ENCODE measurements around the gene CTSF.
"Not testable (repeated sequence)": the region's sequence is repeated elsewhere in the genome, so short reads cannot be mapped to it uniquely, and the experiment has no call there.

CTSF gene

DNA sequence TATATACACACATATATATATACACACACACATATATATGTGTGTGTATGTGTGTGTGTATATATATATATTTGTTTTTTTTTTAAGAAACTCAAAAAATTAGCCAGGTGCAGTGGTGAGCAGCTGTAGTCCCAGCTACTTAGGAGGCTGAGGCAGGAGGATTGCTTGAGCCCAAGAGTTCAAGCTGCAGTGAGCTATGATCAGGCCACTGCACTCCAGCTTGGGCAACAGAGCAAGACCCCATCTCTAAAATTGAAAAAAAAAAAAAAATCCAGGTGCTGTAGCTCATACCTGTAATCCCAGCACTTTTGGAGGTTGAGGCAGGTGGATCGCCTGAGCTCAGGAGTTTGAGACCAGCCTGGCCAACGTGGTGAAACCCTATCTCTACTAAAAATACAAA is 20.9 kb upstream of the CTSF start:
- not testable (repeated sequence) for DNase-seq

DNA sequence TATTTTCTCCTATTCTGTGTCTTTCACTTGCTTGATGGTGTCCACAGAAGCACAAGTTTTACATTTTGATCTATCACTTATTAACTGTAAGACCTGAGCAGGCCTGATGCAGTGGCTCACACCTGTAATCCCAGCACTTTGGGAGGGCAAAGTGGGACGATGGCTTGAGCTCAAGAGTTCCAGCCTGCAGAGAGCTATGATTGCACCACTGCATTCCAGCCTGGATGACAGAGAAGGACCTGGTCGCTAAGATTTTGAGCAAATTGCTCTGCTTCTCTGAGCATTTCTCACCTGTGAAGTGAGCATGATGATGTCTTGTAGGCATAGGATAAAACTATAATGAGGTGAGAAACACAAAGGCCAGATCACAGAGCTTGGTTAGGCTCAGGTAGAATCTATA is 17.7 kb upstream of the CTSF start:
- DNase-seq: no peak

- DNase-seq: not testable (repeated sequence)
Measured at GRCh38 chr11:66585447-66585846, 17.0 kb upstream of the CTSF start.

GRCh38 chr11:66582565-66583147 is 14.2 kb upstream of the CTSF start:
- DNase-seq: not testable (repeated sequence)

DNA sequence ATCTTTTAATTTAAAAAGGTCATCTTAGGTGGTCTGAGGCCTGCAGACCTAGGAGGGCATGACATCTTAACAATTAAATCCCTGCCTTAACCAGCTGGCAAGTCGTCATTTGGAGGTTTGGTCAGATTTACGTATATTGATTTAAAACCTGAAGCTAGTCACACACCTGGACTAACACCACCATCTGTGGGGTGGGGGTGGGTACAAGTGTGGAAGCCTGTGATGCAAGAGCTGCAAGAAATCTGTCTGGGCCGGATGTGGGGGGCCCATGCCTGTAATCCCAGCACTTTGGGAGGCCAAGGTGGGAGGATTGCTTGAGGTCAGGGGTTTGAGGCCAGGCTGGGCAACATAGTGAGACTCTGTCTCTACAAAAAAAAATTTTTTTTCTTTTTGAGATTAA is 12.9 kb upstream of the CTSF start:
- no peak for DNase-seq

GRCh38 chr11:66580803-66581202 is 12.4 kb upstream of the CTSF start:
- DNase-seq: no peak

GRCh38 chr11:66579017-66579606 is 10.7 kb upstream of the CTSF start:
- DNase-seq: peak; percentile 39 to 60

DNA sequence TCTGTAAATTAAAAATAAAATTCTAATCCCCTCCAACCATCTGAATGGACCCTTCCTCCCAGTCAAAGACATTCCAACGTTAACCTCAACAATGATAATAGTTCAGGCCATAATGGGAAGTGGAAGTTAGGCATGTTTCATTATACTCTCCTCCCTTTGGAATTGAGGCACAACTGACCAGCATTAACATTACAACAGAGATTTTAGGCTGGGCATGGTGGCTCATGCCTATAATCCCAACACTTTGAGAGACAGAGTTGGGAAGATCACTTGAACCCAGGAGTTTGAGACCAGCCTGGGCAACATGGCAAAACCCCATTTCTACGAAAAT is 2.4 kb upstream of the CTSF start:
- DNase-seq: no peak

GRCh38 chr11:66570079-66570849 is 1.9 kb upstream of the CTSF start:
- DNase-seq: no peak

- no peak for DNase-seq
Measured at GRCh38 chr11:66569076-66569475, 670 bp upstream of the CTSF start.

DNA sequence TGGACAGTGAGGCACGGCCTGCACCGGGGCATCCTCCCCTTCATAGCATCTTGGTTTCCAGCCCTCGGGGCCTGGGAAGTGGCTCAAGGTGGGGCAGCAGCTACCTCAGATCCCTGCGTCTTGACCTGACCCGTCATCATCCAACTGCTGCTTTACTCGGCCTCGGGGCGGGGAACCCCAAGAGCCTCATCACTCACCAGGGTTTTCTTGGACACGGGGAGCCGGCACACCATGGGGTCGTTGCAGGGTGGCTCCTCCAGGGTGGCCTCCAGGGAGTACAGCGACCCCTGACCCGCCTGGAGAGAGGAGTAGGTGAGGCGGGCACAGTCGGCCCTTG is 651 bp downstream of the CTSF start:
- no peak for DNase-seq

DNA sequence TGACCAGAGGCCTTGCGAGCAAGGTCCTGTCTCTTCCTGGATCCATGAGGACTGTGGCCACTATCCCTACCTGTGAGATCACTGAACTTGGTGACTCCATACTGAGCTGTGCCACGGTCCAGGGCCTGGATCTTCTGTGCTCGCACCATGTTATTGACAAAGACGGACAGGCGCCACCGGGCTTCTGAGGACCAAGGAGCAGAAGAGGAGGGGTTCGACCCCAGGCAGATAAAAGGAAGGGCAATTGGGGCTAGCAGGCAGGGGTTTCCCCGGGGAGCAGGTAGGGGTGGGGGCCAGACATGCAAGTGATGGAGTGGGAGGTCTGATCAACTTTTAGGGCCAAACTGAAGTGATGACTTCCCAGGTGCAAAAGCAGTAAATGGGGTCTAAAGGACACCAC is 2.2 kb downstream of the CTSF start:
- DNase-seq: no peak

DNA sequence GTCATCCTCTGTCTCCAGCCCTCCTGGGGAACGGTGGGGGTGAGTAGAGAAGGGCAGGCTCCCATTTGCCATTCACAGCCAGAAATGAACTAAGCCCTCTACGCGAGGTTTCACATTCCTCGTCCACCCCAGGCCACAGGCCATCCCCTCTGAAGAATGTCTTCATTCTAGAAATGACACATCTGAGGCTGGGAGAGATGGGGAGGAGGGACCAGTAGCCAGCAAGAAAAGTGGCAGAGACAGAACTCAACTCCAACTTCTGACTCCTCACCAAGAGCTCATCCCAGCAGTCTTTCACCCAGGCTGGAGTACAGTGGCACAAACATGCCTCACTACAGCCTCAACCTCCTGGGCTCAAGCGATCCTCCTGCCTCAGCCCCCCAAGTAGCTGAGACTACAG is 3.4 kb downstream of the CTSF start:
- no peak for DNase-seq

DNA sequence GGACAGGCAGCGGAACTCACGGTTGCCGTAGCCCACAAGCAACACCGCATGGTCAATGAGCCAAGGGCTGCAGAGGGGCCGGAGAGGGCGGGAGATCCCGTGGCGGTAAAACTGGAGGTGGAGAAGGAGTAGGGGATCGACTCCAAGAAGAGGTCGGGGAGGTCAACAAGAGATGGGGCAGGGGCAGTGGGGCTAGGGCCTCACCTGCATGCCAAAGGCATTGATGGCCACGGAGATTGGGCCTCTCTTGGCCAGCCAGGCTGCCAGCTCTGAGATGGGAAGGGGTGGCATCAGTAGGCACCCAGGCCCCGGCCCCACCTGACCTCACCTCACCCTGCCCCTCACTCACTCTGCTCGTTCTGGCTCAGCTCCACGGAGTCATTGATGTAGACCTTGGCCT is 3.9 kb downstream of the CTSF start:
- DNase-seq: no peak

- no peak for DNase-seq
Measured at GRCh38 chr11:66563832-66564231, 4.6 kb downstream of the CTSF start.

- no peak for DNase-seq
Measured at GRCh38 chr11:66562907-66563583, 5.4 kb downstream of the CTSF start.

- DNase-seq: no peak
Measured at GRCh38 chr11:66562275-66562674, 6.1 kb downstream of the CTSF start.

DNA sequence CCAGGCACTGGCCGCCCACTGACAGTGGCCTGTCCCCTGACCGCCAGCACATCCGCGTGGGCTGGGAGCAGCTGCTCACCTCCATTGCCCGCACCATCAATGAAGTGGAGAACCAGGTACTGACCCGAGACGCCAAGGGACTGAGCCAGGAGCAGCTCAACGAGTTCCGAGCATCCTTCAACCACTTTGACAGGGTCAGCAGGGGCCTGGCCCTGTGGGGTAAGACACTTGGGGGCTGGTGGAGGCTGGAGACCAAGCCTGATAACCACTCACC is 6.5 kb downstream of the CTSF start:
- DNase-seq: no peak

DNA sequence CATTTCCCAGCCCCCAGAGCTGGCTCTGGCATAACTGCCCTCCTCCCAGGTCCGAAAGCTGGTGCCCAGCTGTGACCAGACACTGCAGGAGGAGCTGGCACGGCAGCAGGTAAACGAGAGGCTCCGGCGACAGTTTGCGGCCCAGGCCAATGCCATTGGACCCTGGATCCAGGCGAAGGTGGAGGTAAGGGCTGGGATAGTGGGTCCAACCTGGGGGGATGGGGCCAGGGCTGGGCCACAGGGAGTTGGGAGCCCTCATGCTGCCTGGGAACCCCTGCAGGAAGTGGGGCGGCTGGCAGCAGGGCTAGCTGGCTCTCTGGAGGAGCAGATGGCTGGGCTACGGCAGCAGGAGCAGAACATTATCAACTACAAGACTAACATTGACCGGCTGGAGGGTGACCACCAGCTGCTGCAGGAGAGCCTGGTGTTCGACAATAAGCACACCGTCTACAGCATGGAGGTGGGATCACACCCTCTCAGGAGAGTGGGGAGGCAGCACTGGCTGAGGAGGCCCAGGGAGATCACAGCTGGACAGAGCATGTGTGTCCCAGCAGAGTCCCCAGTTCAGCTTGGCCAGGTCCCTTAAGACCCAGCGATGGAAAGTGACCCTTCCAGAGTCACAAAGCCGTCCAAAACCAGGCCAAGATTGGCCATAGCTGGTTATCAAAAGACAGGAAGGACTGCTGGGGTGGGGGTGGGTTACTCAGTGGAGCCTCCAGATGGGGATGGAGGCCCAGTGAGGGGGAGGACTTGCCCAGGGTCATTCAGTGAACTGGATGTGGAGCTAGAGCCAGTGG is 7.0 kb downstream of the CTSF start:
- DNase-seq: no peak

GRCh38 chr11:66559866-66560676 is 8.3 kb downstream of the CTSF start:
- no peak for DNase-seq

DNA sequence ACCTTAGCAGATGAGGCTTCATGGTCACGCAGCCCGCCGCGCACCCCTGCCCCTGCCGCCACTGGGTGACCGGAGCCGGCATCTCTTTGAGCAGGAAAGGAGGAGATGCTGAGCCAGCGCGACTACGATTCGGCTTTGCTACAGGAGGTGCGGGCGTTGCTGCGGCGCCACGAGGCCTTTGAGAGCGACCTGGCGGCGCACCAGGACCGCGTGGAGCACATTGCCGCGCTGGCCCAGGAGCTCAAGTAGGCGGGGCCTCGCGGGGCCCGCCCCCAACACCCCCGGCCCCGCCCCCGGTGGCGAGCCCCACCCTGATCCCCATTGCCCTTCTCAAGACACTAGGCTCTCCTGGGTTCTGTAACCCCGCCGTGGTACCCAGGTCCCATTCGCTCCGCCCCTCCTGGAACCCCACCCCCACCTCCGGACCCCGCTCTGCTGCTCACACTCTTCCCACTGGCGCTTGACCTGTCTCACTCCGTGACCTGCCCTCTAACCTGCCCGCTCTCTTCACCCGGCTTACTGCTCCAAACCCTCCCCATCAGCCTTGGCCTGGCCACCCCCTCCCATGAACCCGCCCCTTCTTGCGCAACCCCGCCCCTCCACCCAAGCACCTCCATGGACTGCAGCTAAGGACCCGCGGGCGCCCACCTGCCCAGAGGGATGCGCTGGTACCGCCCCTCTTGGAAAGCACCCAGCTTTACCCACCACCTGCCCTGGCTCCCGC is 9.1 kb downstream of the CTSF start:
- DNase-seq: no peak

GRCh38 chr11:66557733-66558326 is 10.6 kb downstream of the CTSF start:
- DNase-seq: no peak

All from hippocampal formation (tissue), 2 donors.